Lower leg skin (tissue), 4 donors: Measurements from ENCODE around the gene WDCP. TPM values are rescaled to one million over a fixed set of nuclear protein-coding genes. Genes with fewer than 3 reads are reported as not detected.

Source experiments
- DNase-seq, 2 donors: peaks; one replicate each; pipeline ENCODE4 v3.0.0-alpha.2; 2019; ENCODE audit warnings: low spot score in 2 of 2
- H3K4me3 ChIP-seq: fragments of 200-600 bp; sonication (generic); 2 replicates; pipeline ENCODE4 v1.5.1; 2017; ENCODE audit warnings: mild to moderate bottlenecking, low read depth; ENCODE audit not compliant: poor library complexity, severe bottlenecking
- CTCF ChIP-seq, 3 donors: fragments of 450-650 bp; IDR thresholded peaks; one replicate each; pipeline ENCODE4 v1.5.1; 2016; ENCODE audit warnings: antibody characterized with exemption in 3 of 3, mild to moderate bottlenecking in 3 of 3, moderate library complexity in 2 of 3
- POLR2A ChIP-seq, 2 donors: fragments of 450-650 bp; IDR thresholded peaks; one replicate each; pipeline ENCODE4 v1.6.1; 2016 to 2017; ENCODE audit warnings: antibody characterized with exemption in 2 of 2, mild to moderate bottlenecking in 1 of 2, moderate library complexity in 1 of 2
- WGBS, 2 donors: methylation state at CpG; one replicate each; pipeline ENCODE4 v1.1.5; 2018; 5-methylcytosine and 5-hydroxymethylcytosine counted together
- intact Hi-C: fragments of 100-400 bp; cut with DNase I; formaldehyde crosslinking; loops from one replicate; pipeline ENCODE4 v1.15.0; 2023; ENCODE audit warnings: low total_unique reads
- total RNA-seq, 4 donors: library from RNA; depleted of rRNA; stranded (reverse); fragments of >200 nt; gene quantifications; one replicate each; pipeline ENCODE4 v1.1.0, GENCODE V29; 2016

The WDCP gene
- total RNA-seq, 4 donors from 2014 or later: 2.6 to 4.9 (median 3.8) TPM

GRCh38 chr2:24011250-24012104 is 35.7 kb downstream of the WDCP start:
- peak in 1 of 2 donors; percentile 62 for DNase-seq
- TF ChIP-seq POLR2A (IDR thresholded peaks at IDR 0.05): no peak
- no peak for TF ChIP-seq CTCF (IDR thresholded peaks at IDR 0.05)
- intact Hi-C loops: no loop called here
- H3K4me3 ChIP-seq: no peak overlapping the region
- WGBS, 2 donors: 80% methylated on average over 7 of the region's 7 CpGs

DNA sequence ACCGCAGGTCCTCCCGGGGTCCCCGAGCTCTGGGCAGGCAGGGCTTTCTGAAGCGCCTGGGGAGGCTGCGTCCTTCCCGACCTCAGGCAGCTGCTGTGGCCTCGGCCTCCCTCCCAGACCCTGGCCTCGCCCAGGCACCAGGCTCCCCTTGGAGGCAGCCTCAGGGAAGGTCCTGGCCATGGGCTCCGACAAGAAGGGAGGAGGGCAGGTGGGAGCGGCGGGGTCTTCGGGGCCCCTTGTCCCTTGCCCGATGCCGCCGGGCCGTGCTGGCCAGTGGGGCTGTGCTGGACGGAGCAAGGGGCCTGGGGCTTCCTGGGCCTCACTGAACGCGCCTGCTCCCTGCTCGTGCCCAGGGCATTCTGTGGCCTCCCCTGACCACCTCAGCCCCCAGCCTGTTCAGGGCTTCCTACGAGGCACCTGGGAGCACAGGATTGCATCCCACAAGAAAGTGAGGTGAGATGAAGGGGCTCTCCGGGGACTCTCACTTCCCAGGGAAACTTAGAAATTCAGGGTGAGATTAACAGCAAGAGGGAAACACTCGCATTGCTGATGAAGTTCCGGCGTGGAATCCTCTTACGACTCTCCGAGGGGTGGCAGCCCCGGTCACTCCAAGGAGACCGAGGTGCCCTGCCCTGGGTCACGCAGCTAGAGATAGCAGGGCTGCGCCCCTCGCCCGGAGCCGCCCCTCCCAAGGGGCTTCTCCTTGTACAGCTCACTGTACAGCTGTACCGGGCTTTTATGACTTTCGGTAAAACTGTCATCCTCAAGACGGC is 36.5 kb downstream of the WDCP start:
- H3K4me3 ChIP-seq: no peak overlapping the region
- TF ChIP-seq POLR2A (IDR thresholded peaks at IDR 0.05) (no peak), CTCF (IDR thresholded peaks at IDR 0.05) (no peak)
- peak in 1 of 2 donors; percentile 81 for DNase-seq
- 51 to 63% methylated on average over 20 to 36 of the region's 37 CpGs for WGBS, 2 donors
- intact Hi-C loops: no loop called here

DNA sequence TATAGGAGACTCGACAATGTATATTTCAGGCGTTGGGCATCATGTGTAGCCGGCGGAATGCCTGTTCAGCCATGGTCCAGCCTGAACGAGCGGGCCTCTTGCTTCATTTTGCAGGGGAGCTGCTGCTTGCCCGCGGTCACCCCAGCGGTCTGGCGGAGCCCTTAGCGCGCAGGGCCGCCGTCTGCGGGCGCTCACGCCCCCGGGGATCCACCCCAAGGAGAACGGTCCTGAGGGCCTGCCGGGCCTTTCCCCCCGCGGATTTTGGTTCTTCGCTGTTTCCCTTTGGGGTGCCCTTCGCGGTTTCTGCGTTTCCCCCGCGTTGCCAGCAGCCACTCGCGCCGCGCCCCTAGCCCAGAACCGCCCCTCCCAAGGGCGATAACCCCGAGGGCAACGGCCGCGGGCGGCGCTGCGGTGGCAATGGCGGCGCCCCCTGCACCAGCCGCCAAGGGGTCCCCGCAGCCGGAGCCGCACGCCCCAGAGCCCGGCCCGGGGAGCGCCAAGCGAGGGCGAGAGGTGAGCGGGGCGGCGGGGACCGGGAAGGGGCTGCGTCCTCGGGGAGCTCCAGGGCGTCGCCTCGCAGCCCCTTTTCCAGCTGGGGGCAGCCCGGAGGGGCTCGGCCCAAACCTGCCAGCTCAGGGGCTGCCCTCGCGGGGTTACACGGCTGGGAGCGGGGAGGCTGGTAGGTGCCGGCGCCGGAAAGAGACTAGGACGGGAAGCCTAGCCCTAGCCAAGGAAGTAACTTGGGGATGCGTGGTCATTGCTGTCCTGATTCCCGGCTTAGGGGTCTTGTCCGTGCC is 37.3 kb downstream of the WDCP start, which contains the start of gene MFSD2B:
TSS of gene MFSD2B (plus strand) at position 406 of the 797 bp plus-strand sequence. CDS start at position 418, 12 bp downstream.
- TF ChIP-seq CTCF (IDR thresholded peaks at IDR 0.05): no peak
- TF ChIP-seq POLR2A (IDR thresholded peaks at IDR 0.05): no peak
- H3K4me3 ChIP-seq: no peak within 1 kb of the TSS
- intact Hi-C loops: no loop called here
- peak in 1 of 2 donors; percentile 80 for DNase-seq
- WGBS, 2 donors: 6 to 8% methylated on average over 44 to 57 of the region's 75 CpGs

DNA sequence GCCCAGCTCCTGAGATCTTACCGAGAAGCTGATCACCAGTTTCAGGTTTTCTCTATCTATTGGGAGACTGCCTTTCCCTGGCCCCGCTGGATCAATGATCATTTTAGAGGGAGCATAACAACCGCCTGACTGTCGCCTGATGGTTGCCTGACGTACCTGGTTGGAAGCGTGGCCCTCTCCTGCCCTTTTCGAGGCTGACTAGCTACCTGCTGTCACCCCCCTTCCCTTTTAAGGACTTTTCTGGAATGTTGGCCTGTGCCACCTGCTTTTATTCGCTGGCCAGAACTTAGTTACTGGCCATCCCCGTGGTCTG is 37.9 kb downstream of the WDCP start:
- no peak for DNase-seq
- no peak for TF ChIP-seq CTCF (IDR thresholded peaks at IDR 0.05)
- intact Hi-C loops: no loop called here
- H3K4me3 ChIP-seq: no peak overlapping the region
- 73 to 80% methylated on average over 8 to 9 of the region's 9 CpGs for WGBS, 2 donors

- intact Hi-C loops: no loop called here
- WGBS, 2 donors: 67 to 71% methylated on average over 13 of the region's 13 CpGs
- DNase-seq: peak in 1 of 2 donors; percentile 46
- TF ChIP-seq POLR2A (IDR thresholded peaks at IDR 0.05) (no peak), CTCF (IDR thresholded peaks at IDR 0.05) (no peak)
- H3K4me3 ChIP-seq: no peak overlapping the region
Measured at GRCh38 chr2:24008672-24009366, 38.4 kb downstream of the WDCP start.
